ENCODE measurements around the gene RIT1. TPM values are rescaled to one million over a fixed set of nuclear protein-coding genes. Genes with fewer than 3 reads are reported as not detected.
"Not testable (repeated sequence)": the region's sequence is repeated elsewhere in the genome, so short reads cannot be mapped to it uniquely, and the experiment has no call there.

Gene RIT1
- polyA plus RNA-seq, 1 donor from 2014 or later, result 83.5 TPM

GRCh38 chr1:155896476-155896875, 14.7 kb downstream of the RIT1 start:
- H3K4me3 ChIP-seq (ENCODE audit: low read length); H3K9me3 ChIP-seq (ENCODE audit: low read length); H3K9ac ChIP-seq (ENCODE audit: low read length); H3K36me3 ChIP-seq (ENCODE audit: insufficient read depth, low read length); H3K9me2 ChIP-seq (ENCODE audit: insufficient read depth, low read length); H3K27me3 ChIP-seq (ENCODE audit: insufficient read depth, low read depth, low read length); H3K4me2 ChIP-seq (ENCODE audit: low read length); H3K79me2 ChIP-seq (replicated peaks; ENCODE audit: insufficient read depth, low read length); H3F3A ChIP-seq (ENCODE audit: insufficient read depth, low read length, poor library complexity, severe bottlenecking); H2AFZ ChIP-seq (ENCODE audit: low read depth, low read length); H3K27ac ChIP-seq (ENCODE audit: low read length); H4K20me1 ChIP-seq (ENCODE audit: insufficient read depth): not testable (repeated sequence)

DNA sequence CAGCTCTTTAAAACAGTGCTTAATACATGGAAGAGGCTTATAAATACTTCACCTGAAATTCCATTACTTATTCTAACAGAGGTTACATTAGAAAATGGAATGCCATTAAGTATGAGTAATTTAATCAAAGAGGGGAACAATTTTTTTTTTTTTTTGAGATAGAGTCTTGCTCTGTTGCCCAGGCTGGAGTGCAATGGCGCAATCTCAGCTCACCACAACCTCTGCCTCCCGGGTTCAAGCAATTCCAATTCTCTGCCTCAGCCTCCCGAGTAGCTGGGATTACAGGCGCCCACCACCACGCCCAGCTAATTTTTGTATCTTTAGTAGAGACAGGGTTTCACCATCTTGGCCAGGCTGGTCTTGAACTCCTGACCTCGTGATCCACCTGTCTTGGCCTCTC, 15.5 kb downstream of the RIT1 start:
- H3K27me3 ChIP-seq (ENCODE audit: insufficient read depth, low read depth, low read length); H3K9me3 ChIP-seq (ENCODE audit: low read length); H3K79me2 ChIP-seq (replicated peaks; ENCODE audit: insufficient read depth, low read length); H3K4me2 ChIP-seq (ENCODE audit: low read length); H3K36me3 ChIP-seq (ENCODE audit: insufficient read depth, low read length); H3K4me3 ChIP-seq (ENCODE audit: low read length); H2AFZ ChIP-seq (ENCODE audit: low read depth, low read length); H3F3A ChIP-seq (ENCODE audit: insufficient read depth, low read length, poor library complexity, severe bottlenecking); H3K9me2 ChIP-seq (ENCODE audit: insufficient read depth, low read length); H3K27ac ChIP-seq (ENCODE audit: low read length); H3K9ac ChIP-seq (ENCODE audit: low read length); H4K20me1 ChIP-seq (ENCODE audit: insufficient read depth): not testable (repeated sequence)

- Histone ChIP-seq H3K9me2 (ENCODE audit: insufficient read depth, low read length) (no peaks in the 10 kb centered on the region), H3F3A (ENCODE audit: insufficient read depth, low read length, poor library complexity, severe bottlenecking) (no peaks in the 10 kb centered on the region), H4K20me1 (ENCODE audit: insufficient read depth) (no peaks in the 10 kb centered on the region), H3K27ac (ENCODE audit: low read length) (no peak overlapping the region), H3K9ac (ENCODE audit: low read length) (no peak overlapping the region), H2AFZ (ENCODE audit: low read depth, low read length) (no peak overlapping the region), H3K4me2 (ENCODE audit: low read length) (no peak overlapping the region), H3K4me3 (ENCODE audit: low read length) (no peak overlapping the region), H3K27me3 (ENCODE audit: insufficient read depth, low read depth, low read length) (no peaks in the 10 kb centered on the region), H3K79me2 (replicated peaks; ENCODE audit: insufficient read depth, low read length) (no peaks in the 10 kb centered on the region), H3K36me3 (ENCODE audit: insufficient read depth, low read length) (no peaks in the 10 kb centered on the region), H3K9me3 (ENCODE audit: low read length) (no peaks in the 10 kb centered on the region)
- TF ChIP-seq MXI1 (conservative IDR thresholded peaks at IDR 0.05; ENCODE audit: poor library complexity, severe bottlenecking) (no peak), EP300 (conservative IDR thresholded peaks at IDR 0.05; ENCODE audit: poor library complexity, severe bottlenecking) (no peak), EZH2 (IDR thresholded peaks at IDR 0.05; ENCODE audit: borderline replicate concordance, insufficient read depth, low read length, poor library complexity, severe bottlenecking) (no peak), POLR2AphosphoS5 (IDR thresholded peaks at IDR 0.05) (no peak), SMC3 (conservative IDR thresholded peaks at IDR 0.05; ENCODE audit: poor library complexity) (no peak), TAF1 (IDR thresholded peaks at IDR 0.05; ENCODE audit: low read depth) (no peak)
- TF ChIP-seq, protein P1, sequence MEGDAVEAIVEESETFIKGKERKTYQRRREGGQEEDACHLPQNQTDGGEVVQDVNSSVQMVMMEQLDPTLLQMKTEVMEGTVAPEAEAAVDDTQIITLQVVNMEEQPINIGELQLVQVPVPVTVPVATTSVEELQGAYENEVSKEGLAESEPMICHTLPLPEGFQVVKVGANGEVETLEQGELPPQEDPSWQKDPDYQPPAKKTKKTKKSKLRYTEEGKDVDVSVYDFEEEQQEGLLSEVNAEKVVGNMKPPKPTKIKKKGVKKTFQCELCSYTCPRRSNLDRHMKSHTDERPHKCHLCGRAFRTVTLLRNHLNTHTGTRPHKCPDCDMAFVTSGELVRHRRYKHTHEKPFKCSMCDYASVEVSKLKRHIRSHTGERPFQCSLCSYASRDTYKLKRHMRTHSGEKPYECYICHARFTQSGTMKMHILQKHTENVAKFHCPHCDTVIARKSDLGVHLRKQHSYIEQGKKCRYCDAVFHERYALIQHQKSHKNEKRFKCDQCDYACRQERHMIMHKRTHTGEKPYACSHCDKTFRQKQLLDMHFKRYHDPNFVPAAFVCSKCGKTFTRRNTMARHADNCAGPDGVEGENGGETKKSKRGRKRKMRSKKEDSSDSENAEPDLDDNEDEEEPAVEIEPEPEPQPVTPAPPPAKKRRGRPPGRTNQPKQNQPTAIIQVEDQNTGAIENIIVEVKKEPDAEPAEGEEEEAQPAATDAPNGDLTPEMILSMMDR (IDR thresholded peaks at IDR 0.05; ENCODE audit: poor library complexity, severe bottlenecking), result no peak
- TF ChIP-seq, protein P2, sequence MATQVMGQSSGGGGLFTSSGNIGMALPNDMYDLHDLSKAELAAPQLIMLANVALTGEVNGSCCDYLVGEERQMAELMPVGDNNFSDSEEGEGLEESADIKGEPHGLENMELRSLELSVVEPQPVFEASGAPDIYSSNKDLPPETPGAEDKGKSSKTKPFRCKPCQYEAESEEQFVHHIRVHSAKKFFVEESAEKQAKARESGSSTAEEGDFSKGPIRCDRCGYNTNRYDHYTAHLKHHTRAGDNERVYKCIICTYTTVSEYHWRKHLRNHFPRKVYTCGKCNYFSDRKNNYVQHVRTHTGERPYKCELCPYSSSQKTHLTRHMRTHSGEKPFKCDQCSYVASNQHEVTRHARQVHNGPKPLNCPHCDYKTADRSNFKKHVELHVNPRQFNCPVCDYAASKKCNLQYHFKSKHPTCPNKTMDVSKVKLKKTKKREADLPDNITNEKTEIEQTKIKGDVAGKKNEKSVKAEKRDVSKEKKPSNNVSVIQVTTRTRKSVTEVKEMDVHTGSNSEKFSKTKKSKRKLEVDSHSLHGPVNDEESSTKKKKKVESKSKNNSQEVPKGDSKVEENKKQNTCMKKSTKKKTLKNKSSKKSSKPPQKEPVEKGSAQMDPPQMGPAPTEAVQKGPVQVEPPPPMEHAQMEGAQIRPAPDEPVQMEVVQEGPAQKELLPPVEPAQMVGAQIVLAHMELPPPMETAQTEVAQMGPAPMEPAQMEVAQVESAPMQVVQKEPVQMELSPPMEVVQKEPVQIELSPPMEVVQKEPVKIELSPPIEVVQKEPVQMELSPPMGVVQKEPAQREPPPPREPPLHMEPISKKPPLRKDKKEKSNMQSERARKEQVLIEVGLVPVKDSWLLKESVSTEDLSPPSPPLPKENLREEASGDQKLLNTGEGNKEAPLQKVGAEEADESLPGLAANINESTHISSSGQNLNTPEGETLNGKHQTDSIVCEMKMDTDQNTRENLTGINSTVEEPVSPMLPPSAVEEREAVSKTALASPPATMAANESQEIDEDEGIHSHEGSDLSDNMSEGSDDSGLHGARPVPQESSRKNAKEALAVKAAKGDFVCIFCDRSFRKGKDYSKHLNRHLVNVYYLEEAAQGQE (IDR thresholded peaks at IDR 0.05; ENCODE audit: borderline replicate concordance), result no peak
Observed at GRCh38 chr1:155893389-155894142, 17.6 kb downstream of the RIT1 start.

Data from neural cell (in vitro differentiated cells).